ACC112 (cell line): ENCODE data around the gene FUBP1.

Experiments
- H2AFZ ChIP-seq: fragments of 200-600 bp; sonication (generic); one replicate; pipeline ENCODE4 v1.6.0; 2017; ENCODE audit warnings: antibody characterized with exemption, low read length; ENCODE audit not compliant: unreplicated experiment
- H3K27ac ChIP-seq: fragments of 200-600 bp; sonication (generic); 2 replicates; pipeline ENCODE4 v1.5.1; 2014; ENCODE audit warnings: low read depth, mild to moderate bottlenecking, antibody characterized with exemption, low read length, moderate library complexity
- H3K27me3 ChIP-seq: fragments of 200-600 bp; sonication (generic); 2 replicates; pipeline ENCODE4 v1.6.1; 2014; ENCODE audit warnings: mild to moderate bottlenecking, antibody characterized with exemption, low read length, moderate library complexity, mixed read lengths; ENCODE audit not compliant: insufficient read depth
- H3K36me3 ChIP-seq: fragments of 200-600 bp; sonication (generic); 2 replicates; pipeline ENCODE4 v1.6.1; 2016; ENCODE audit warnings: mild to moderate bottlenecking, antibody characterized with exemption, low read length, moderate library complexity, mixed read lengths; ENCODE audit not compliant: insufficient read depth
- H3K4me1 ChIP-seq: fragments of 200-600 bp; sonication (generic); one replicate; pipeline ENCODE4 v1.6.1; 2016; ENCODE audit warnings: low read length, mixed read lengths; ENCODE audit not compliant: insufficient read depth, unreplicated experiment, control insufficient read depth
- H3K4me3 ChIP-seq: fragments of 200-600 bp; sonication (generic); 2 replicates; pipeline ENCODE4 v1.5.1; 2014; ENCODE audit warnings: mild to moderate bottlenecking, low read depth, low read length
- H3K79me2 ChIP-seq: fragments of 200-600 bp; sonication (generic); one replicate; pipeline ENCODE4 v1.6.0; 2016; ENCODE audit warnings: low read length; ENCODE audit not compliant: control insufficient read depth, unreplicated experiment, insufficient read depth

Gene FUBP1

DNA sequence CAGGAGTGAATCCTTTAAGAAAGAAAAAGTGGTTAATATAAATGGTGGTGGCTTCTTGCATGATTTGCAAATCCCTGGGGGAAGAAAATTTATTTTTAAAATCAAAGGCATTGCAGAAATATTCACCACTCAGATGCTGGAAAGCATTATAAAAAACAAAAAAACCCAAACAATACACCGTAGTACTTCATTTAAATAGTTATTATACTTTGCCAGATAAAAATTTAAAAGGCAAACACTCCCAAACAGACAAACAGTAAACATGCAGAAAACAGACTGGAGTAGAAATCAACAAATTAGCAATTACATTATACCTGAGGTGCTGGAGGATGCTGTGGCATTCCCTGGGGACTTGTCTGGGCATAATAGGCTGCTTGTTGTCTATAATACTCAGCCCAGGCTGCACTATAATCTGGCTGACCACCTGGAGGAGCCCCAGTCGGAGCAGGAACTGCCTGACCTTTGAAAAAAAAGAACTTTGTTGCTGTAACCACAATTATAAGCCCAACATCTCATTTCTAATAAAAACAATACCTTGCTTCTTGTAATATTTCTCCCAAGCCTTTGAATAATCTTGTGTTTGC is 29.9 kb downstream of the FUBP1 start:
- no peak overlapping the region for H3K4me3 ChIP-seq
- peaks cover 25% of the 10 kb centered on the region for H3K79me2 ChIP-seq
- H3K27me3 ChIP-seq = no peaks in the 10 kb centered on the region
- no peak overlapping the region for H2AFZ ChIP-seq
- no peak overlapping the region for H3K27ac ChIP-seq
- H3K4me1 ChIP-seq = peaks cover 14% of the 10 kb centered on the region
- peaks cover 58% of the 10 kb centered on the region for H3K36me3 ChIP-seq

DNA sequence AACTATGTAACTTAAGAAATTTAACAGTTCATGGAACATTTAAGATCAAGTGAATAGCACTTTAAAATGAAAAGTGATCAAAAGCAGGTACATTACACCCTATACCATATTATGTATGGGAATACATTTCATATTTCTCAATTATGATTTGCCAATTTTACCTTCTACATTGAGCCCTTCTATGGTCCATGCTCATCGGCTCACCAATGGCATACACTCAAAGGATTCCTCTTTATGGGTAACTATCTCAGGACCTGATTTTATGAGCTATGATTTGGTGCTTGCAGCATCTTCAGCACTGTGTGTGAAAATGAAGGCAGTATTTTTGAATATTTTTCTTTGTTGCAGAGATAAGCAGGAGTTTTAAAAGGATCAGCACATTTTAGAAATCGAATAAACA is 33.5 kb downstream of the FUBP1 start:
- H3K4me1 ChIP-seq = peaks cover 19% of the 10 kb centered on the region
- no peaks in the 10 kb centered on the region for H3K27me3 ChIP-seq
- H2AFZ ChIP-seq = no peak overlapping the region
- peaks cover 6% of the 10 kb centered on the region for H3K79me2 ChIP-seq
- peaks cover 44% of the 10 kb centered on the region for H3K36me3 ChIP-seq
- H3K4me3 ChIP-seq = no peak overlapping the region
- no peak overlapping the region for H3K27ac ChIP-seq

DNA sequence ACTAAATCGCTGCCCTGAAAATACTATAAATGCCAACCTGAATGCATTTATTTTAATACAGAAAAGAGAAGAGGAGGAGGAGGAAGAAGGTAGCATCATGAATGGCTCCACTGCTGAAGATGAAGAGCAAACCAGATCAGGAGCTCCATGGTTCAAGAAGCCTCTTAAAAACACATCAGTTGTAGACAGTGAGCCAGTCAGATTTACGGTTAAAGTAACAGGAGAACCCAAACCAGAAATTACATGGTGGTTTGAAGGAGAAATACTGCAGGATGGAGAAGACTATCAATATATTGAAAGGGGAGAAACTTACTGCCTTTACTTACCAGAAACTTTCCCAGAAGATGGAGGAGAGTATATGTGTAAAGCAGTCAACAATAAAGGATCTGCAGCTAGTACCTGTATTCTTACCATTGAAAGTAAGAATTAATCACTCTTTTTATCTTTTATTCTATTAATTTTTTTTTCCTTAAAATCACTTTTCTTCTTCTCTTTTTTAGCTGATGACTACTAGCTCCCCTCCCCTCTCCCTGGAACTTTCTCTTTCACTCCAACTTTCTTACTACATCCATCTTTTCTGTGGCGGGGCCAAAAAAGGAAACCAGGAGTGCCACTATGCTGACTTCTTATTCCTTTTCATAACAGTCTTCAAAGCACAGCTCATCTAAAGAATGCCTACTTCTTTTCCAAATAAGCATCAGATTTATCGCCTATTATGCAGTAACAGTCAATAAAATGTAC is 36.3 kb downstream of the FUBP1 start:
- Histone ChIP-seq H3K27ac (no peak overlapping the region), H3K79me2 (no peaks in the 10 kb centered on the region), H2AFZ (no peak overlapping the region), H3K4me3 (no peak overlapping the region), H3K4me1 (peaks cover 5% of the 10 kb centered on the region), H3K27me3 (no peaks in the 10 kb centered on the region), H3K36me3 (peaks cover 33% of the 10 kb centered on the region)

DNA sequence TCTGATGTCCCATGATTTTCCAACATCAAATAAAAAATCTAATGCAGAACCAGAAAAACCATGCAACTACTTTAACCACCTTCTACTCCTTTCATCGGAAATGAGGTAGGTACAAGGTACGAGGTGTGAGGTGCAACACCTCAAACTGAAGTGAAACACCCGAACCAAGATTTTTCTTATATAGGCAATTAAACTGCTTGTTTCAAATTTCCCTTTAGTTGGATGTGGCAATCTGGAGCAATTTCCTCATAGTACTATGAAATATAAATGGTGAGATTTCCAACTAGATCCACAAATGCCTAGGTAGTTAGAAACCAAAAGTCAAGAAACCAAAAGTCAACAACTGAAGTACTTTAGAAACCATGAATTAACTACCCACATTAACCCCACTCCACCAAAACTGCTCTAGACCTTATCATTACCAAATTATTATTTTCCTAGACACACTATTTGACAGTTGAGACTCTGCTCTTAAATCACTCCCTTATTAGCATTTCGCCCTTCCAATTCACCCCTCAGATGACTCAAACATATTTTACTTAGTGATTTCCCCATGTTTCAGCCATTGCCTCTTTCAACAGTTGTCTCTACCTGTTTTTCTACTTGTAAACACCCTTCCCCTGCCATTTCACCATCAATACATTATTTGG is 37.8 kb downstream of the FUBP1 start:
- no peak overlapping the region for H3K27ac ChIP-seq
- no peak overlapping the region for H3K4me3 ChIP-seq
- no peak overlapping the region for H2AFZ ChIP-seq
- peaks cover 5% of the 10 kb centered on the region for H3K4me1 ChIP-seq
- H3K27me3 ChIP-seq = no peaks in the 10 kb centered on the region
- peaks cover 23% of the 10 kb centered on the region for H3K36me3 ChIP-seq
- H3K79me2 ChIP-seq = no peaks in the 10 kb centered on the region

DNA sequence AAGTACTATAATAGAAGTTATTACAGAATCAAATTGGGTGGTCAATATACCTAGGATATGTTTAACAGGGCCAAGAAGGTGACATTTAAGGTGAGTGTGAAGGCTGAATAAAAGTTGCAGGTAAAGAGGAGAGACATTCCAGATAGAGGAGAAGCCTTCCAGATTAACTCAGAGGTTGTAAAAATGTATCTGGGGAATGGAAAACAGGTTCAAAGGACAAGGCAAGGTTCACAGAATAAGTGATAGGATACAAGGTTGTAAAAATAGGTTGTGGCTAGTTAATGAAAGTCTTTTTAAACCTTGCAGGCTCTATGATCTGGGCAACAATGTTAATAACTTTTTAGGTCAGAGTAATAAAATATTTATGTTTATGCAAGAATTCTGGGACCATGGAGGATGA is 40.2 kb downstream of the FUBP1 start:
- Histone ChIP-seq H3K79me2 (no peaks in the 10 kb centered on the region), H3K27me3 (no peaks in the 10 kb centered on the region), H3K4me3 (no peak overlapping the region), H3K27ac (no peak overlapping the region), H2AFZ (no peak overlapping the region), H3K4me1 (peaks cover 5% of the 10 kb centered on the region), H3K36me3 (peaks cover 14% of the 10 kb centered on the region)

DNA sequence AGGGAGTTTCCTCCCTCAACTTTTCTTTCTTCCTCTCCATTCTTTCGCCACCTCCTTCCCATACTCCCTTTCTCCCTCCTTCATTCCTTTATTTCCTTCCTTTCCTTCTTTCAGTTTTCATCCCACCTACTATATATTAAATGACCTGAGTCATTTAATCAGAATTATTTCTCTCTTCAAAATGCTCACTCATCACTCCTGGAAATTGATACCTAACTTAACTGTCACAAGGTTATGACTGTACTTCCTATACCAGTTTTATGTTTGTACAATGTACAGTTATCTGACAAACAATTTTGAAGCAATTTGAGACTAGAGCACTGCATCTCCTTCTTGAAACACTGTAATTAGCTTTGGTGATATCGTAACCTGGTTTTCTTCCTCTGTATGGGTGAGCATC is 49.1 kb downstream of the FUBP1 start:
- Histone ChIP-seq H3K79me2 (no peaks in the 10 kb centered on the region), H2AFZ (peak overlapping the region; percentile 61), H3K4me1 (peaks cover 14% of the 10 kb centered on the region), H3K36me3 (peaks cover 13% of the 10 kb centered on the region), H3K27me3 (no peaks in the 10 kb centered on the region), H3K4me3 (no peak overlapping the region), H3K27ac (peak overlapping the region; percentile 52; the same call in 1 of the 2 replicates)

DNA sequence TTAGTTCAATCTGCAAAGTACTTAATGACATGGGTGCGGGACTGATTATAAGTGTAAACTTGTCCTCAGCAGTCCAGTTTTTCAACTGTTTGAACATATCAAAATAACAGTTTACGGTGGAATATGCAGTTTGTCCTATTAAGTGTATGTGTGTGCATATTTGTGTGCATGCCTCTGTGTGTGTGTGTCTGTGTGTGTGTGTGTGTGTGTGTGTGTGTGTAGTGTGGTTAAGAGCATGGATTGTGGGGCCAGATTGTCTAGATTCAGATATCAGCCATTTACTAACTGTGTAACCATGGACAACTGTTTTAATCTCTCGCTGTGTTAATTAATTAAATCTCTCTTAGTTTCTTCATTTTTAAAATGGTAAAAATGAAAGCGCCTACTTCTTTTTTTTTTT is 51.5 kb downstream of the FUBP1 start:
- no peaks in the 10 kb centered on the region for H3K79me2 ChIP-seq
- no peak overlapping the region for H2AFZ ChIP-seq
- H3K4me3 ChIP-seq = no peak overlapping the region
- no peak overlapping the region for H3K27ac ChIP-seq
- no peaks in the 10 kb centered on the region for H3K27me3 ChIP-seq
- peaks cover 14% of the 10 kb centered on the region for H3K4me1 ChIP-seq
- H3K36me3 ChIP-seq = peaks cover 8% of the 10 kb centered on the region

DNA sequence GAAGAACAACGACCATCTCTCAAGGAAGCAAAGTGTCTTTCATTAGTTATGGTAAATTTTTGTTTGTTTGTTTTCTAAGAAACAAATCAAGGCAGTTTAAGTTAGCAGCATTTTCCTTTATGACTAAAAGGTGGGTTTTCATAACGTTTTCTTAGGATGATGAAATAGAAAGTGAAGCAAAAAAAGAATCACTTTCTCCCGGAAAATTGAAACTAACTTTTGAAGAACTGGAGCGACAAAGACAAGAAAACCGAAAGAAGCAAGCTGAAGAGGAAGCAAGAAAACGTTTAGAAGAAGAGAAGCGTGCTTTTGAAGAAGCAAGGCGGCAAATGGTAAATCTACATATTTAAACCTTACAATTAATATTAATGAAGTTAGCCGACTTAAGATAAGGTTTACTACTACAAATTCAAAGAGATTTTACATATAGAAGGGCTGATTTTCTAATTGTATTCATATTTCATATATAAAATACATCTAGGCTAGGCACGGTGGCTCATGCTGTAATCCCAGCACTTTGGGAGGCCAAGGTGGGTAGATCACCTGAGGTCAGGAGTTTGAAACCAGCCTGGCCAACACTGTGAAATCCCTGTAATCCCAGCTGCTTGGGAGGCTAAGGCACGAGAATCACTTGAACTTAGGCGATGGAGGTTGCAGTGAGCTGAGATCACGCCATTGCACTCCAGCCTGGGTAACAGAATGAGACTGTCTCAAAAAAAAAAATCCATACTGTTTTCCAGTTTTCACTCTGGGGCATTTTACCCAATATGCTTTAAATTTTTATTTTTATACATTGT is 52.1 kb downstream of the FUBP1 start:
- Histone ChIP-seq H3K79me2 (no peaks in the 10 kb centered on the region), H3K4me3 (no peak overlapping the region), H3K36me3 (peaks cover 8% of the 10 kb centered on the region), H3K27me3 (no peaks in the 10 kb centered on the region), H3K4me1 (peaks cover 14% of the 10 kb centered on the region), H3K27ac (no peak overlapping the region), H2AFZ (no peak overlapping the region)

DNA sequence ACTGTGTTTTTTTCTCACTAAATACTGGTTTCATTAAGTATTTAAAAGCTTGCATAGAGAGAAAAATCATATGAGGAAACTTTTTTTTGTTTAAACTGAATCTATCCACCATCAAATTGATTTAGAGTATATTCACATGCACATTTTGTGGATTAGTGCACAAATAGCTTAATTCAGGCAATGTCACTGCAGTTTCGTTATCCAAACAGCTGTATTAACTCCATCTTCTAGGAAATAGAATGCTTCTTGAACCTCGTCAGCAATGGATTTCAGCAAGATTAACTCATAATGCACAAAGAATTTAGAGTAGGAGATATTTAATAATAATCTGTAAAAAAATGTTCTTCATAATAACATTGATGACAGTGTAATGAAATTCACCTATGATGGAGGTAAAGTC is 52.9 kb downstream of the FUBP1 start:
- no peak overlapping the region for H2AFZ ChIP-seq
- H3K27me3 ChIP-seq = no peaks in the 10 kb centered on the region
- no peaks in the 10 kb centered on the region for H3K79me2 ChIP-seq
- H3K4me1 ChIP-seq = peaks cover 14% of the 10 kb centered on the region
- no peak overlapping the region for H3K4me3 ChIP-seq
- H3K27ac ChIP-seq = no peak overlapping the region
- H3K36me3 ChIP-seq = peaks cover 8% of the 10 kb centered on the region

DNA sequence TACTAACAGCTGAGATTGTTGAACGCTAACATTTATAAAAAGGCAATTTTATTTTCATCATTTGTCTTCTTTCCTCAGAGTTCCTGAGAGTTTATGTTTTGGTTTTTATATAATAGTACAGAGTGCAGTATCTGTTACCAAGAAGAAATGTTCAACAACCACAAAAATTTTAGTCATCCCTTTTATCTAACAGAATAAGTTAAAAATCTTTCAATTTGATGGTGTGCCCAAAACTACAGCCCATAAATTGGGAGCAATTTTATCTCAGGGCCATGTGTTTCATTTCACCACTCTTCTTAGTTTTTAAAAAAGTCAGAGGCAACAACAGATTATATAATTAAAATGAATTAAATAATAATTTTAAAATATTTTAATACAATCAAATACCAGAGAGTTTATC is 53.4 kb downstream of the FUBP1 start:
- no peaks in the 10 kb centered on the region for H3K27me3 ChIP-seq
- no peaks in the 10 kb centered on the region for H3K79me2 ChIP-seq
- H3K4me1 ChIP-seq = peaks cover 14% of the 10 kb centered on the region
- H3K36me3 ChIP-seq = peaks cover 8% of the 10 kb centered on the region
- H2AFZ ChIP-seq = no peak overlapping the region
- H3K27ac ChIP-seq = 0 out of 2 replicates have a peak overlapping the region, but pooled peaks have one; percentile 19
- no peak overlapping the region for H3K4me3 ChIP-seq
